HL-60 (cell line): ENCODE measurements around the gene VDR.

Source experiments
- DNase-seq, 2 experiments: peaks; one replicate each; pipeline ENCODE4 v3.0.0-alpha.2; 2010 to 2020; ENCODE audit warnings: low read depth in 1 of 2, low spot score in 1 of 2
- H3K27ac ChIP-seq: fragments of 250-450 bp; sonication (Bioruptor Pico); replicated peaks from 2 replicates; pipeline ENCODE4 v1.5.1; 2020; ENCODE audit warnings: mild to moderate bottlenecking, moderate library complexity
- H3K27me3 ChIP-seq: fragments of 250-450 bp; sonication (Bioruptor Pico); 2 replicates; pipeline ENCODE4 v1.5.1; 2021; ENCODE audit warnings: mild to moderate bottlenecking, moderate library complexity; ENCODE audit not compliant: insufficient read depth, poor library complexity, severe bottlenecking
- H3K4me3 ChIP-seq: replicated peaks from 2 replicates; pipeline ENCODE4 v1.5.1; 2011; ENCODE audit warnings: mild to moderate bottlenecking, control low read depth, low read length; ENCODE audit not compliant: insufficient read depth
- GABPA ChIP-seq: IDR thresholded peaks from 2 replicates; pipeline ENCODE4 v1.6.1; 2012; ENCODE audit warnings: low read depth
- POLR2AphosphoS5 ChIP-seq: IDR thresholded peaks from 2 replicates; pipeline ENCODE4 v1.6.1; 2012; ENCODE audit warnings: low read depth
- REST ChIP-seq: IDR thresholded peaks from 2 replicates; pipeline ENCODE4 v1.6.1; 2012; ENCODE audit warnings: low read depth; ENCODE audit not compliant: insufficient replicate concordance
- SPI1 ChIP-seq: IDR thresholded peaks from 2 replicates; pipeline ENCODE4 v1.6.1; 2012; ENCODE audit warnings: low read depth, mild to moderate bottlenecking, borderline replicate concordance
- TF ChIP-seq, protein P1 (sequence below): IDR thresholded peaks from one replicate; pipeline ENCODE4 v1.5.1; 2011; ENCODE audit warnings: low read length, control low read depth, inconsistent platforms; ENCODE audit not compliant: insufficient read depth

The VDR gene

DNA sequence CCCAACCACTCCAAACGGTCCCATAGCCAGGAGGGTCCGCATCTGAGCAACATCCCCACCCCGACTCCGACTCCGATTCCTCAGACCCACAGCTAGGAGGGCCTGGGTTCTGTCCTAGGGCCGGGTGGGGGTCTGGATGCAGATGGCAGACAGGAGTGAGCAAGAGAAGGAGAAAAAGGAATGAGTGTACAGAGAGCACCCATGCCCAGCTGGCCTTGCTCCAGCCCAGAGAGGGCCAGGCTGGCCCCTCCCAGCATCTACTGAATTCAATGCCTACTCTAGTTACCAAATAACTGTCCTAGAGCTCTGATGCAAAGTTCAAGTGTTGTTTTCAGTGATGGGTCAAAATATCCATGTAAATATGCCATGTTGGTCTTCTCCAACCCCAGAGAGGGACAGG, 40.8 kb downstream of the VDR start:
- no peak for TF ChIP-seq SPI1
- no peak for TF ChIP-seq REST
- no peak for TF ChIP-seq POLR2AphosphoS5
- no peak for TF ChIP-seq GABPA
- TF ChIP-seq, protein P1, sequence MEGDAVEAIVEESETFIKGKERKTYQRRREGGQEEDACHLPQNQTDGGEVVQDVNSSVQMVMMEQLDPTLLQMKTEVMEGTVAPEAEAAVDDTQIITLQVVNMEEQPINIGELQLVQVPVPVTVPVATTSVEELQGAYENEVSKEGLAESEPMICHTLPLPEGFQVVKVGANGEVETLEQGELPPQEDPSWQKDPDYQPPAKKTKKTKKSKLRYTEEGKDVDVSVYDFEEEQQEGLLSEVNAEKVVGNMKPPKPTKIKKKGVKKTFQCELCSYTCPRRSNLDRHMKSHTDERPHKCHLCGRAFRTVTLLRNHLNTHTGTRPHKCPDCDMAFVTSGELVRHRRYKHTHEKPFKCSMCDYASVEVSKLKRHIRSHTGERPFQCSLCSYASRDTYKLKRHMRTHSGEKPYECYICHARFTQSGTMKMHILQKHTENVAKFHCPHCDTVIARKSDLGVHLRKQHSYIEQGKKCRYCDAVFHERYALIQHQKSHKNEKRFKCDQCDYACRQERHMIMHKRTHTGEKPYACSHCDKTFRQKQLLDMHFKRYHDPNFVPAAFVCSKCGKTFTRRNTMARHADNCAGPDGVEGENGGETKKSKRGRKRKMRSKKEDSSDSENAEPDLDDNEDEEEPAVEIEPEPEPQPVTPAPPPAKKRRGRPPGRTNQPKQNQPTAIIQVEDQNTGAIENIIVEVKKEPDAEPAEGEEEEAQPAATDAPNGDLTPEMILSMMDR = no peak
- Histone ChIP-seq H3K4me3 (no peak overlapping the region), H3K27me3 (no peaks in the 10 kb centered on the region), H3K27ac (no peak overlapping the region)
- DNase-seq = no peak

GRCh38 chr12:47863467-47863866, 41.3 kb downstream of the VDR start:
- Histone ChIP-seq H3K27ac (no peak overlapping the region), H3K4me3 (no peak overlapping the region), H3K27me3 (no peaks in the 10 kb centered on the region)
- TF ChIP-seq, protein P1 = no peak
- no peak for TF ChIP-seq SPI1
- no peak for TF ChIP-seq POLR2AphosphoS5
- TF ChIP-seq GABPA = no peak
- TF ChIP-seq REST = no peak
- no peak for DNase-seq

GRCh38 chr12:47862881-47863280, 41.9 kb downstream of the VDR start:
- H3K27me3 ChIP-seq = no peaks in the 10 kb centered on the region
- TF ChIP-seq REST = no peak
- TF ChIP-seq, protein P1 = no peak
- no peak for TF ChIP-seq GABPA
- no peak for TF ChIP-seq POLR2AphosphoS5
- no peak for TF ChIP-seq SPI1
- H3K4me3 ChIP-seq = no peak overlapping the region
- H3K27ac ChIP-seq = no peak overlapping the region
- no peak for DNase-seq
